GM23338 (cell line): ENCODE data around the gene YTHDF1. TPM values are rescaled to one million over a fixed set of nuclear protein-coding genes. Genes with fewer than 3 reads are reported as not detected.

ENCODE experiments used
- ATAC-seq: fragments of 200-7000 bp; cut with Tn5 transposase; 3 replicates; pipeline ENCODE4 v1.9.1; 2020
- DNase-seq: peaks from one replicate; pipeline ENCODE4 v3.0.0-alpha.2; 2015; ENCODE audit warnings: low spot score
- H2AFZ ChIP-seq: fragments of 200-600 bp; sonication (generic); 2 replicates; pipeline ENCODE4 v1.8.0; 2016; ENCODE audit warnings: antibody characterized with exemption, mild to moderate bottlenecking, moderate library complexity
- H3F3A ChIP-seq: fragments of 200-600 bp; sonication (generic); replicated peaks from 2 replicates; pipeline ENCODE4 v1.8.0; 2017; ENCODE audit warnings: antibody characterized with exemption, mixed run types, low read depth
- H3K27ac ChIP-seq: fragments of 200-600 bp; sonication (generic); 2 replicates; pipeline ENCODE4 v1.6.1; 2016; ENCODE audit warnings: low read depth
- H3K27me3 ChIP-seq: fragments of 200-600 bp; sonication (generic); 2 replicates; pipeline ENCODE4 v1.8.0; 2016; ENCODE audit warnings: mild to moderate bottlenecking, mixed run types, moderate library complexity; ENCODE audit not compliant: insufficient read depth
- H3K36me3 ChIP-seq: fragments of 200-600 bp; sonication (generic); 2 replicates; pipeline ENCODE4 v1.8.0; 2016; ENCODE audit warnings: mild to moderate bottlenecking; ENCODE audit not compliant: insufficient read depth
- H3K4me1 ChIP-seq: fragments of 200-600 bp; sonication (generic); 2 replicates; pipeline ENCODE4 v1.8.0; 2016; ENCODE audit warnings: mild to moderate bottlenecking, moderate library complexity; ENCODE audit not compliant: insufficient read depth
- H3K4me2 ChIP-seq: fragments of 200-600 bp; sonication (generic); 2 replicates; pipeline ENCODE4 v1.7.1; 2017; ENCODE audit warnings: mixed run types
- H3K4me3 ChIP-seq: fragments of 200-600 bp; sonication (generic); 2 replicates; pipeline ENCODE4 v1.6.1; 2016; ENCODE audit warnings: mixed run types
- H3K79me2 ChIP-seq: fragments of 200-600 bp; sonication (generic); replicated peaks from 2 replicates; pipeline ENCODE4 v1.8.0; 2017; ENCODE audit warnings: mild to moderate bottlenecking; ENCODE audit not compliant: insufficient read depth
- H3K9me2 ChIP-seq: fragments of 200-600 bp; sonication (generic); 2 replicates; pipeline ENCODE4 v1.8.0; 2017; ENCODE audit not compliant: insufficient read depth
- H4K20me1 ChIP-seq: fragments of 200-600 bp; sonication (generic); replicated peaks from 2 replicates; pipeline ENCODE4 v1.8.0; 2017; ENCODE audit warnings: mild to moderate bottlenecking; ENCODE audit not compliant: insufficient read depth
- H3K27ac Mint-ChIP-seq: 2 replicates; pipeline ENCODE4 v1.8.0; 2020; ENCODE audit warnings: inconsistent platforms, mild to moderate bottlenecking, moderate library complexity, mixed read lengths
- H3K27me3 Mint-ChIP-seq: 3 replicates; pipeline ENCODE4 v1.8.0; 2022; ENCODE audit warnings: low read depth, mild to moderate bottlenecking, moderate library complexity, mixed read lengths, inconsistent platforms; ENCODE audit not compliant: insufficient read depth, poor library complexity
- H3K36me3 Mint-ChIP-seq: 3 replicates; pipeline ENCODE4 v1.8.0; 2021; ENCODE audit warnings: low read depth, mild to moderate bottlenecking, inconsistent platforms, moderate library complexity, mixed read lengths
- H3K4me1 Mint-ChIP-seq: 3 replicates; pipeline ENCODE4 v1.8.0; 2020; ENCODE audit warnings: mild to moderate bottlenecking, inconsistent platforms, mixed read lengths
- H3K4me3 Mint-ChIP-seq: 3 replicates; pipeline ENCODE4 v1.8.0; 2021; ENCODE audit warnings: moderate library complexity, mild to moderate bottlenecking, inconsistent platforms, mixed read lengths
- H3K9me3 Mint-ChIP-seq: 3 replicates; pipeline ENCODE4 v1.8.0; 2020; ENCODE audit warnings: moderate library complexity, mild to moderate bottlenecking, inconsistent platforms, mixed read lengths
- CREB1 ChIP-seq: fragments of 250-450 bp; sonication (Bioruptor Pico); IDR thresholded peaks from 2 replicates; pipeline ENCODE4 v1.5.0; 2020; ENCODE audit warnings: low read depth, mild to moderate bottlenecking, moderate library complexity
- EZH2 ChIP-seq: fragments of 200-600 bp; sonication (generic); IDR thresholded peaks from one replicate; pipeline ENCODE4 v1.8.0; 2017; ENCODE audit warnings: antibody characterized with exemption, mild to moderate bottlenecking, low read depth; ENCODE audit not compliant: unreplicated experiment
- EZH2phosphoT487 ChIP-seq: fragments of 200-600 bp; sonication (generic); IDR thresholded peaks from one replicate; pipeline ENCODE4 v1.8.1; 2018; ENCODE audit warnings: antibody characterized with exemption; ENCODE audit not compliant: unreplicated experiment
- JUNB ChIP-seq: IDR thresholded peaks from one replicate; pipeline ENCODE4 v1.6.1; 2016; ENCODE audit warnings: antibody characterized with exemption; ENCODE audit not compliant: unreplicated experiment
- NANOG ChIP-seq: IDR thresholded peaks from 2 replicates; pipeline ENCODE4 v1.6.1; 2016; ENCODE audit warnings: antibody characterized with exemption, borderline replicate concordance
- STAT1 ChIP-seq: IDR thresholded peaks from one replicate; pipeline ENCODE4 v1.6.1; 2016; ENCODE audit warnings: antibody characterized with exemption; ENCODE audit not compliant: unreplicated experiment
- ZNF114 ChIP-seq: fragments of 250-450 bp; sonication (Bioruptor Pico); IDR thresholded peaks from 2 replicates; pipeline ENCODE4 v1.5.0; 2020; ENCODE audit warnings: mild to moderate bottlenecking, moderate library complexity
- ZNF331 ChIP-seq: fragments of 250-450 bp; sonication (Bioruptor Pico); IDR thresholded peaks from 2 replicates; pipeline ENCODE4 v1.5.0; 2020; ENCODE audit warnings: low read depth, mild to moderate bottlenecking, moderate library complexity
- ZNF462 ChIP-seq: fragments of 250-450 bp; sonication (Bioruptor Pico); IDR thresholded peaks from 2 replicates; pipeline ENCODE4 v1.5.0; 2020; ENCODE audit warnings: mild to moderate bottlenecking, moderate library complexity
- polyA plus RNA-seq: library from polyadenylated mRNA; unstranded; fragments of >200 nt; fragmentation: Nextera tagmentation; extraction: Ambion mirVana; gene quantifications from 2 replicates; pipeline ENCODE4 v1.2.1, GENCODE V29; 2016
- total RNA-seq: library from RNA; depleted of rRNA; stranded (reverse); fragments of >200 nt; shearing (Covaris generic); gene quantifications from 2 replicates; pipeline ENCODE4 v1.2.3, GENCODE V29; 2014
- TF ChIP-seq, protein P1 (sequence below), 2 experiments: fragments of 200-600 bp in 1 of 2; sonication (generic) in 1 of 2; conservative IDR thresholded peaks; 2 replicates each; pipeline versions ENCODE4 v1.5.1 to v1.6.1; 2016 to 2017; ENCODE audit warnings: antibody characterized with exemption in 2 of 2, low read depth in 2 of 2, mild to moderate bottlenecking in 2 of 2, moderate library complexity in 1 of 2

YTHDF1 gene
- total and polyA plus RNA-seq, 2 experiments from 2014 or later = 30.9 to 64.3 TPM

DNA sequence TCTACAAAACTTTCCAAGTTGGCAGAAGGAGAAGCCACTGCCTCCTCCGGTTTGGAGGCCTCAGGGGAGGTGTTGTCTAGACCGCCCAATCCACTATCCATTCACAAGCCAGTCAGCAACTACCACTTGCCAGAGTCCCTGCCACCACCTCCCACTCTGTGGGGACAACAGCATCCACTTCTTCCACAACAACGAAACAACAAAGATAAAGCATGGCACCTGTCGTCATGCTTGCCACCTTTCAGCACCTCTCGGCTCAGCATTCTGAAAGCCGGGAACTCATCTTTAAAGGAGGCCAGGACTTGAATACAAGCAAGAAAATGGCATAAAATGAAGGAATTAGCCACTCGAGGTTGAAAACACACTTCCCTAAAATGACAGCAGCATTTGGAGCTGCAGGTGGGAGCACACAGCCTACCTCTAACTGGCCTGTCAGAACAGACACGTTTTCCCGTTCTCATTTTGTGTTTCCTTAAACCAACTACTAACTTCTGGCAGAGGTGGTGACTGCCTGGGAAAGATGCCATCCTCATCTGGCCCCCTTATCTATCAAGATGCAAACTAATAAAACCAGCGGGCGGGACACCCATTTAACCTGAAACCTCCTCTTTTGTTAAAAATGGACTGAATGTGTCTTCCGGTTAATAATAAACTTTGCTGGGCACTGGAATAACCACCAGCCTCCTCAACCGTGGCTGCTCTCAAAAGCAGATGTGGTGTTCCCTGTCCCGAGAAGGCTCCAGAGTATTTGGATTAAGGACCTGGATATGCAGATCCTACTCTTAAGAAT is 21.7 kb downstream of the YTHDF1 start:
- H3K4me1 Mint-ChIP-seq = peaks cover 24% of the 10 kb centered on the region; the same call in 2 of the 3 replicates
- TF ChIP-seq EZH2 (no peak), ZNF114 (CRISPR knock-in tag) (no peak), NANOG (no peak), CREB1 (CRISPR knock-in tag) (no peak), ZNF462 (CRISPR knock-in tag) (no peak), STAT1 (no peak), JUNB (no peak), ZNF331 (CRISPR knock-in tag) (no peak), EZH2phosphoT487 (no peak)
- TF ChIP-seq, protein P1, sequence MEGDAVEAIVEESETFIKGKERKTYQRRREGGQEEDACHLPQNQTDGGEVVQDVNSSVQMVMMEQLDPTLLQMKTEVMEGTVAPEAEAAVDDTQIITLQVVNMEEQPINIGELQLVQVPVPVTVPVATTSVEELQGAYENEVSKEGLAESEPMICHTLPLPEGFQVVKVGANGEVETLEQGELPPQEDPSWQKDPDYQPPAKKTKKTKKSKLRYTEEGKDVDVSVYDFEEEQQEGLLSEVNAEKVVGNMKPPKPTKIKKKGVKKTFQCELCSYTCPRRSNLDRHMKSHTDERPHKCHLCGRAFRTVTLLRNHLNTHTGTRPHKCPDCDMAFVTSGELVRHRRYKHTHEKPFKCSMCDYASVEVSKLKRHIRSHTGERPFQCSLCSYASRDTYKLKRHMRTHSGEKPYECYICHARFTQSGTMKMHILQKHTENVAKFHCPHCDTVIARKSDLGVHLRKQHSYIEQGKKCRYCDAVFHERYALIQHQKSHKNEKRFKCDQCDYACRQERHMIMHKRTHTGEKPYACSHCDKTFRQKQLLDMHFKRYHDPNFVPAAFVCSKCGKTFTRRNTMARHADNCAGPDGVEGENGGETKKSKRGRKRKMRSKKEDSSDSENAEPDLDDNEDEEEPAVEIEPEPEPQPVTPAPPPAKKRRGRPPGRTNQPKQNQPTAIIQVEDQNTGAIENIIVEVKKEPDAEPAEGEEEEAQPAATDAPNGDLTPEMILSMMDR (conservative IDR thresholded peaks at IDR 0.05; ENCODE audit: low read depth in 2 of 2) = no peak
- Histone ChIP-seq H3F3A (0 out of 2 replicates have a peak, but pooled peaks cover 10% of the 10 kb centered on the region), H3K27me3 (no peaks in the 10 kb centered on the region), H3K4me1 (peaks cover 11% of the 10 kb centered on the region), H3K36me3 (peaks cover 7% of the 10 kb centered on the region; the same call in 1 of the 2 replicates), H3K9me2 (no peaks in the 10 kb centered on the region), H3K27ac (peak overlapping the region; percentile 32; the same call in 1 of the 2 replicates), H4K20me1 (peaks cover 39% of the 10 kb centered on the region), H3K4me2 (no peak overlapping the region), H3K4me3 (no peak overlapping the region), H3K79me2 (peaks cover 46% of the 10 kb centered on the region), H2AFZ (no peak overlapping the region)
- H3K4me3 Mint-ChIP-seq = no peak overlapping the region
- ATAC-seq (no peak), DNase-seq (no peak)
- no peaks in the 10 kb centered on the region for H3K9me3 Mint-ChIP-seq
- peaks cover 21% of the 10 kb centered on the region for H3K27me3 Mint-ChIP-seq
- no peak overlapping the region for H3K27ac Mint-ChIP-seq
- H3K36me3 Mint-ChIP-seq = peaks cover 32% of the 10 kb centered on the region
